ENCODE measurements around the gene DEUP1. TPM values are rescaled to one million over a fixed set of nuclear protein-coding genes. Genes with fewer than 3 reads are reported as not detected.
"Not testable (repeated sequence)": the region's sequence is repeated elsewhere in the genome, so short reads cannot be mapped to it uniquely, and the experiment has no call there.

Gene DEUP1
- total RNA-seq, 2 experiments from 2014 or later = not detected

DNA sequence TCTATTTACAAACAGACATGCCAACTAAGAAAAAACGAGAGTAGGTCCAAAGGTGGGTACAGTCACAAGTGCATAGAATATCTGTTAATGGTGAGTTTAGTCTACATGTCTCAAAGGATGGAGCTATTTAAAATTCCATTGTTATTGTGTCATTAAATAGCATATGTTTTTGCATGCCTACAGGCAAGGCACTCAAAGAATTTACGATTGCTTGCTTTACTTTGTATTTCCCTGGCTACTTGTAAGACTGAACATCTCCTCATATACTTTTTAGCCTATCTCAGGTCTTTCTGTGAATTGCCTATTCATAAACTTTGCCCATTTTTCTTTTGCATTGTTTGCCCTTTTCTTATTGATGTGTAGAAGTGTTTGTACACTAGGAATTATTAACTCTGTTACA, 39.7 kb downstream of the DEUP1 start:
- no peak for DNase-seq
- no peaks in the 10 kb centered on the region for H3K36me3 Mint-ChIP-seq
- peaks cover 9% of the 10 kb centered on the region for H3K9me3 Mint-ChIP-seq
- ChIA-PET POLR2A (no interaction called here), CTCF (no interaction called here)
- intact Hi-C loops (cut with micrococcal nuclease) = no loop called here
- no peaks in the 10 kb centered on the region for H3K4me1 Mint-ChIP-seq (ENCODE audit: low read depth)
- H3K27ac Mint-ChIP-seq = no peak overlapping the region
- H3K4me3 Mint-ChIP-seq = no peak overlapping the region
- no peaks in the 10 kb centered on the region for H3K27me3 Mint-ChIP-seq

- ChIA-PET CTCF (no interaction called here), POLR2A (no interaction called here)
- no peaks in the 10 kb centered on the region for H3K9me3 Mint-ChIP-seq
- H3K4me3 Mint-ChIP-seq = no peak overlapping the region
- DNase-seq = no peak
- no peak overlapping the region for H3K27ac Mint-ChIP-seq
- H3K27me3 Mint-ChIP-seq = no peaks in the 10 kb centered on the region
- no peaks in the 10 kb centered on the region for H3K4me1 Mint-ChIP-seq (ENCODE audit: low read depth)
- intact Hi-C loops (cut with micrococcal nuclease) = no loop called here
- no peaks in the 10 kb centered on the region for H3K36me3 Mint-ChIP-seq
Observed at GRCh38 chr11:93389737-93390136, 59.2 kb downstream of the DEUP1 start.

DNA sequence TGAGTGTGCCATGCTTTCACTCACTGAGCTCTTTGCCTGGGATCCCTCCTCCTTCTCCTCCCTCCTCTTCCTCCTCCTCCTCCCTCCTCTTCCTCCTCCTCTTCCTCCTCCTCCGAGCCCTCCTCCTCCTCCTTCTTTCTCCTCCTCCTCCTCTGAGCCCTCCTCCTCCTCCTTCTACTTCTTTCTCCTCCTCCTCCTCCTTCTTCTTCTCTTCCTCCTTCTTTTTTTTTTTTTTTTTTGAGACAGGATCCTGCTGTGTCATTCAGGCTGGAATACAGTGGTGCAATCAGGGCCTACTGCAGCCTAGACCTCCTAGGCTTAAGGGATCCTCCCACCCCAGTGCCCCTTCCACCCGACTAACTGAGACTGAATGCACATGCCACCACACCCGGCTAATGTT, 62.3 kb downstream of the DEUP1 start:
- Mint-ChIP-seq H3K4me3 (no peak overlapping the region), H3K9me3 (no peaks in the 10 kb centered on the region), H3K27ac (no peak overlapping the region), H3K4me1 (ENCODE audit: low read depth) (no peaks in the 10 kb centered on the region), H3K36me3 (no peaks in the 10 kb centered on the region), H3K27me3 (no peaks in the 10 kb centered on the region)
- ChIA-PET CTCF (no interaction called here), POLR2A (no interaction called here)
- DNase-seq = no peak
- intact Hi-C loops (cut with micrococcal nuclease) = no loop called here

GRCh38 chr11:93393386-93393785, 62.8 kb downstream of the DEUP1 start:
- H3K27me3 Mint-ChIP-seq = no peaks in the 10 kb centered on the region
- H3K36me3 Mint-ChIP-seq = no peaks in the 10 kb centered on the region
- H3K4me3 Mint-ChIP-seq = no peak overlapping the region
- no peaks in the 10 kb centered on the region for H3K9me3 Mint-ChIP-seq
- H3K27ac Mint-ChIP-seq = no peak overlapping the region
- intact Hi-C loops (cut with micrococcal nuclease) = no loop called here
- no peaks in the 10 kb centered on the region for H3K4me1 Mint-ChIP-seq (ENCODE audit: low read depth)
- ChIA-PET POLR2A (no interaction called here), CTCF (no interaction called here)
- DNase-seq = no peak

GRCh38 chr11:93394488-93394887, 63.9 kb downstream of the DEUP1 start:
- no peaks in the 10 kb centered on the region for H3K9me3 Mint-ChIP-seq
- DNase-seq = no peak
- no peak overlapping the region for H3K27ac Mint-ChIP-seq
- H3K4me1 Mint-ChIP-seq (ENCODE audit: low read depth) = no peaks in the 10 kb centered on the region
- H3K4me3 Mint-ChIP-seq = no peak overlapping the region
- ChIA-PET POLR2A (no interaction called here), CTCF (interaction anchor here (0.6 kb wide), 1 partner anchor 25 kb away, joined by 4 read pairs; no protein-coding TSS in a partner anchor)
- H3K36me3 Mint-ChIP-seq = no peaks in the 10 kb centered on the region
- H3K27me3 Mint-ChIP-seq = peaks cover 1% of the 10 kb centered on the region
- intact Hi-C loops (cut with micrococcal nuclease) = no loop called here

GRCh38 chr11:93396316-93396715, 65.8 kb downstream of the DEUP1 start:
- Mint-ChIP-seq H3K36me3 (no peaks in the 10 kb centered on the region), H3K9me3 (no peaks in the 10 kb centered on the region), H3K4me3 (no peak overlapping the region), H3K27ac (no peak overlapping the region), H3K27me3 (peaks cover 2% of the 10 kb centered on the region), H3K4me1 (ENCODE audit: low read depth) (no peaks in the 10 kb centered on the region)
- no peak for DNase-seq
- CTCF ChIA-PET = no interaction called here
- POLR2A ChIA-PET = no interaction called here
- intact Hi-C loops (cut with micrococcal nuclease) = no loop called here

GRCh38 chr11:93403930-93404329, 73.4 kb downstream of the DEUP1 start:
- POLR2A ChIA-PET = no interaction called here
- intact Hi-C loops (cut with micrococcal nuclease) = no loop called here
- H3K9me3 Mint-ChIP-seq = no peaks in the 10 kb centered on the region

GRCh38 chr11:93407777-93408401, 77.3 kb downstream of the DEUP1 start:
- no peak for DNase-seq
- H3K27ac Mint-ChIP-seq = no peak overlapping the region
- intact Hi-C loops (cut with micrococcal nuclease) = no loop called here

More at GRCh38 chr11:93403930-93404329, 73.4 kb downstream of the DEUP1 start:
- DNase-seq = no peak
- no peak overlapping the region for H3K4me3 Mint-ChIP-seq
- no peaks in the 10 kb centered on the region for H3K36me3 Mint-ChIP-seq
- H3K27ac Mint-ChIP-seq = no peak overlapping the region
- no peaks in the 10 kb centered on the region for H3K4me1 Mint-ChIP-seq (ENCODE audit: low read depth)
- CTCF ChIA-PET = no interaction called here
- peaks cover 6% of the 10 kb centered on the region for H3K27me3 Mint-ChIP-seq

GRCh38 chr11:93410441-93410840, 79.9 kb downstream of the DEUP1 start:
- POLR2A ChIA-PET = no interaction called here
- intact Hi-C loops (cut with micrococcal nuclease) = no loop called here
- H3K9me3 Mint-ChIP-seq = no peaks in the 10 kb centered on the region
- DNase-seq = no peak
- no peaks in the 10 kb centered on the region for H3K4me1 Mint-ChIP-seq (ENCODE audit: low read depth)
- CTCF ChIA-PET = no interaction called here
- peaks cover 2% of the 10 kb centered on the region for H3K27me3 Mint-ChIP-seq
- H3K4me3 Mint-ChIP-seq = no peak overlapping the region
- no peak overlapping the region for H3K27ac Mint-ChIP-seq
- H3K36me3 Mint-ChIP-seq = no peaks in the 10 kb centered on the region

More at GRCh38 chr11:93407777-93408401, 77.3 kb downstream of the DEUP1 start:
- Mint-ChIP-seq H3K4me1 (ENCODE audit: low read depth) (no peaks in the 10 kb centered on the region), H3K9me3 (no peaks in the 10 kb centered on the region), H3K36me3 (no peaks in the 10 kb centered on the region), H3K4me3 (no peak overlapping the region), H3K27me3 (peaks cover 4% of the 10 kb centered on the region)
- CTCF ChIA-PET = no interaction called here
- POLR2A ChIA-PET = no interaction called here

DNA sequence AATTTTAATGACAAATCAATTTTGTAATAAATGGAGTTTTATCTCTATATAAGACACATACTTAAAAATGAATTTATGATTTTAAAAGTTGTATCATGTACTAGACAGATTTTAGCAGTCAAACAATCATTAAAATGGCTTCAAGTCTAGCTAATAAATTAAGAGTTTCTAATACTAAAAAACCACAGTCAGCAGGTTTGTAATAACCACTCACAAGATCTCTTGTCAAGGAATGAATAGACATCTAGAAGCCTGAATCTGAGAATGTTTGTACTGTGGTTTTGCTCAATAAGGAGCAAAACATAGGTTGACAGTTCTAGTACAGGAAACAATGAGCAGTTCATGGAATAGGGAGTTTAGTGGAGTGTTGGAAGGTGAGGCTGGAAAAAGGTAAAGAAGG, 81.2 kb downstream of the DEUP1 start:
- Mint-ChIP-seq H3K27ac (no peak overlapping the region), H3K4me3 (no peak overlapping the region)
- no peak for DNase-seq

GRCh38 chr11:93432247-93432646, 101.7 kb downstream of the DEUP1 start:
- intact Hi-C loops (cut with micrococcal nuclease) = no loop called here
- POLR2A ChIA-PET = no interaction called here
- CTCF ChIA-PET = no interaction called here
- no peak overlapping the region for H3K27ac Mint-ChIP-seq
- no peak for DNase-seq
- no peaks in the 10 kb centered on the region for H3K4me1 Mint-ChIP-seq (ENCODE audit: low read depth)
- H3K27me3 Mint-ChIP-seq = no peaks in the 10 kb centered on the region
- no peaks in the 10 kb centered on the region for H3K9me3 Mint-ChIP-seq
- no peaks in the 10 kb centered on the region for H3K36me3 Mint-ChIP-seq
- no peak overlapping the region for H3K4me3 Mint-ChIP-seq

More for the DNA sequence above, 81.2 kb downstream of the DEUP1 start:
- H3K36me3 Mint-ChIP-seq = no peaks in the 10 kb centered on the region
- H3K4me1 Mint-ChIP-seq (ENCODE audit: low read depth) = no peaks in the 10 kb centered on the region
- H3K27me3 Mint-ChIP-seq = peaks cover 2% of the 10 kb centered on the region
- ChIA-PET POLR2A (no interaction called here), CTCF (interaction anchor here (0.7 kb wide), 1 partner anchor 175 kb away, joined by 4 read pairs; no protein-coding TSS in a partner anchor)
- no peaks in the 10 kb centered on the region for H3K9me3 Mint-ChIP-seq
- intact Hi-C loops (cut with micrococcal nuclease) = no loop called here

DNA sequence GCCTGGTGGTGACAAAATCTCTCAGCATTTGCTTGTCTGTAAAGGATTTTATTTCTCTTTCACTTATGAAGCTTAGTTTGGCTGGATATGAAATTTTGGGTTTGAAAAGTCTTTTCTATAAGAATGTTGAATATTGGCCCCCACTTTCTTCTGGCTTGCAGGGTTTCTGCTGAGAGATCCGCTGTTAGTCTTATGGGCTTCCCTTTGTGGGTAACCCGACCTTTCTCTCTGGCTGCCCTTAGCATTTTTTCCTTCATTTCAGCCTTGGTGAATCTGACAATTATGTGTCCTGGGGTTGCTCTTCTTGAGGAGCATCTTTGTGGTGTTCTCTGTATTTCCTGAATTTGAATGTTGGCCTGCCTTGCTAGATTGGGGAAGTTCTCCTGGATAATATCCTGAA, 112.7 kb downstream of the DEUP1 start:
- DNase-seq; POLR2A ChIA-PET; H3K27me3 Mint-ChIP-seq; CTCF ChIA-PET; intact Hi-C loops (cut with micrococcal nuclease); H3K27ac Mint-ChIP-seq; H3K4me1 Mint-ChIP-seq (ENCODE audit: low read depth); H3K36me3 Mint-ChIP-seq; H3K4me3 Mint-ChIP-seq: not testable (repeated sequence)
- H3K9me3 Mint-ChIP-seq = peaks cover 10% of the 10 kb centered on the region

GRCh38 chr11:93444617-93445073, 114.1 kb downstream of the DEUP1 start:
- no peaks in the 10 kb centered on the region for H3K4me1 Mint-ChIP-seq (ENCODE audit: low read depth)
- intact Hi-C loops (cut with micrococcal nuclease) = no loop called here
- POLR2A ChIA-PET = no interaction called here
- H3K27me3 Mint-ChIP-seq = peaks cover 9% of the 10 kb centered on the region
- no peaks in the 10 kb centered on the region for H3K36me3 Mint-ChIP-seq
- CTCF ChIA-PET = no interaction called here
- peak; percentile 63 for DNase-seq
- H3K4me3 Mint-ChIP-seq = no peak overlapping the region
- peaks cover 10% of the 10 kb centered on the region for H3K9me3 Mint-ChIP-seq
- no peak overlapping the region for H3K27ac Mint-ChIP-seq
